ENCODE results near the gene CD70.

GRCh38 chr19:6613711-6614110 lies 22.8 kb upstream of the CD70 start:
- TF ChIP-seq CTCF (IDR thresholded peaks at IDR 0.05 in 4 of 5, conservative IDR thresholded peaks at IDR 0.05 in 1 of 5) = no peak
- no peak for TF ChIP-seq POLR2A (IDR thresholded peaks at IDR 0.05)

Data from gastrocnemius medialis (tissue), 4 donors.